NCI-H1436 (cell line): Measurements from ENCODE around the gene SLIT3.
"Not testable (repeated sequence)": the region's sequence is repeated elsewhere in the genome, so short reads cannot be mapped to it uniquely, and the experiment has no call there.

Experiments used
- DNase-seq: peaks from one replicate; lab custom pipeline; 2025; lab: John Stamatoyannopoulos, UW

SLIT3 gene

GRCh38 chr5:168638846-168639245, 662.1 kb downstream of the SLIT3 start:
- DNase-seq = not testable (repeated sequence)

- DNase-seq = no peak
Observed at GRCh38 chr5:168637793-168638192, 663.1 kb downstream of the SLIT3 start.

DNA sequence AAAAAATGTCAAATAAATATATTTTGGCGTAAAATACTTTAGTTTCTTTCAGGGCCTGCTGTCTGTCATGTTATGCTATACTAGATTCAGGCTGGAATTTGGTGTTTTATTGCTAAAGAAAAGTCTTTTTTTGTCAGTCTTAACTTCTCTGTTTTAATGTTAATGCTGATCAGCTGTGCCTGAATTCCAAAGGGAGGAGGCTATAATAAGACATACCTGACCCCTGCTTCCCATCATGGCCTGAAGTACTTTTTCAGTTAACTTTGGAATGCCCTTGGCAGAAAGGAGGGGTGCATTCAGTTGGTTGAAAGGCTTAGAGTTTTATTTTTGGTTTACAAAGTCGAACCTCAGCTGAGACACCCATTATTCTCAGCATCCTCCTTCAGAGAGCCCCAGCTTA, 663.7 kb downstream of the SLIT3 start:
- no peak for DNase-seq

DNA sequence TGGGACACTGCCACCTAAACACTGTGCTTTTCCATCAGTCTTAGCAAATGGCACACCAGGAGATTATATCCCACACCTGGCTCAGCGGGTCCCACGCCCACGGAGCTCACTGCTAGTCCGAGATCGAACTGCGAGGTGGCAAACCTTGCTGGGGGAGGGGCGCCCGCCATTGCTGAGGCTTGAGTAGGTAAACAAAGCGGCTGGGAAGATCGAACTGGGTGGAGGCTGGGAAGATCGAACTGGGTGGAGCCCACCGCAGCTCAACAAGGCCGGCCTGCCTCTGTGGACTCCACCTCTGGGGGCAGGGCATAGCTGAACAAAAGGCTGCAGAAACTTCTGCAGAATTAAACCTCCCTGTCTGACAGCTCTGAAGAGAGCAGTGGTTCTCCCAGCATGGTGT, 670.0 kb downstream of the SLIT3 start:
- DNase-seq = not testable (repeated sequence)

GRCh38 chr5:168624850-168625364, 676.0 kb downstream of the SLIT3 start:
- no peak for DNase-seq

DNA sequence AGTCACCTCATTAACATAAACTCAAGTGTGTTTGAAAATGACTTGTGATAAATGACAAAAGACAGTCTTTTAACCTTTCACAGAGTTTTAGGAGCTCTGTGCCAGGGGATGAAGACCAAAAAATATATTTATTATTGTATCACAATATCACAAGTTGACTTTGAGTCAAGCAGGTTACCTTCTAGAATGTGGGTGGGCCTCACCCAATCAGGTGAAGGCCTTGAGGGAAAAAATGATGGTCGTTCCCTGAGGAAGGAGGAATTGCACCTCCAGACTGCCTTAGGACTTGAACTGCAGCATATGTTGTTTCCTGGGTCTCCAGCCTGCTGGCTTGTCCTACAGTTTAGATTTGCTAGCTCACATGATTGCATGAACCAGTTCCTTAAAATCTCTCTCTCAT, 680.1 kb downstream of the SLIT3 start:
- no peak for DNase-seq

GRCh38 chr5:168614661-168615060, 686.3 kb downstream of the SLIT3 start:
- no peak for DNase-seq

- no peak for DNase-seq
Observed at GRCh38 chr5:168613996-168614395, 686.9 kb downstream of the SLIT3 start.

DNA sequence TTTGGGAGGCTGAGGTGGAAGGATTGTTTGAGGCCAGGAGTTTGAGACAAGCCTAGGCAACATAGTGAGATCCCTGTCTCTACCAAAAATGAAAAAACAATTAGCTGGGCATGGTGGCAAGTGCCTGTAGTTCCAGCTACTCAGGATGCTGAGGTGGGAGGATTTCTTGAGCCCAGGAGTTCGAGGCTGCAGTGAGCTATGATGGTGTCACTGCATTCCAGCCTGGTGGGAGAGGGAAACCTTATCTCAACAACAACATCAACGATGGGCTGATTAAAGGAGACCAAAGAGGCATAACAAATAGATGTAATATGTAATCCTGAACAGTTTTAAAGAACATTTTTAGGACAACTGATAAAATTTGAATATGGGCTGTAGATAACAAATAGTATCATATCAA, 687.5 kb downstream of the SLIT3 start:
- no peak for DNase-seq

- DNase-seq = no peak
Observed at GRCh38 chr5:168612996-168613395, 687.9 kb downstream of the SLIT3 start.

- no peak for DNase-seq
Observed at GRCh38 chr5:168612123-168612522, 688.8 kb downstream of the SLIT3 start.
